DMS79 (cell line): ENCODE data around the gene UBASH3B.

Experiments used
- DNase-seq: peaks from one replicate; lab custom pipeline; 2025; lab: John Stamatoyannopoulos, UW

UBASH3B gene

DNA sequence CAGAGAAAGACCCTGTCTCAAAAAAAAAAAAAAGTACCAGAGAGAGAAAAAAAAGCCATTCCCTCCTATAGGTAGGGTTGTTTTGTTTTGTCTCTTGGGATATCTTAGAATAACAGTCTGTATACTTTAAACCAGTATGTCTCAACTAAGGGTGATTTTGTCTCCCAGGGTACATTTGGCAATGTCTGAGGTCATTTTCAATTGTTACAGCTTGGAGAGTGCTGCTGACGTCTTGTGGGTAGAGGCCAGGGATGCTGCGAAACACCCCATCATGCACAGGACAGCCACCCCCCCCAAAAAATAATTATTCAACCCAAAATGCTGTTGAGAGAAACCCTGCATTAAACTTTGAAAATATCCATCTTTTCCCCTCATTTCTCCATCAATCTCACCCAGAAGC, 126.7 kb downstream of the UBASH3B start:
- no peak for DNase-seq

- no peak for DNase-seq
Observed at GRCh38 chr11:122784325-122784955, 128.9 kb downstream of the UBASH3B start.

- no peak for DNase-seq
Observed at GRCh38 chr11:122785031-122785541, 129.6 kb downstream of the UBASH3B start.

GRCh38 chr11:122786896-122787295, 131.4 kb downstream of the UBASH3B start:
- no peak for DNase-seq

- DNase-seq: no peak
Observed at GRCh38 chr11:122788781-122789535, 133.4 kb downstream of the UBASH3B start.

DNA sequence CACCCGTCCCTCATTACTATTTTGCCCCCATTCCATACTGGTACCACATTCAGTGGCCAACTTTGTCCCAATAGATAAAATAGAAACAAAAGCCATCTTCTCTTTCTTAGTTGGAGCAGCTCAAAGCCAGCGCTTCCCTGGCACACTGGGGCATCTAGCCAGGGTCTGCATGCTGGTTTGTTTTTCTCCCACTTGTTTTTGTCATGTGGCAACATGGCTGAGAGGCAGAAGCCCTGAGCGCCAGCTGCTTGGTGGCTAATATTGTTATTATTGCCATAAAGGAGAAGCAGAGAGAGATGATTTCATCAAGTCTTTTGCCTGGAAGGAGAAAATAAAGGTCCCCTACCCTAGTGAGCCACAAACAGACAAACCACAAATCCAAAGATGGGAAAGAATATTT, 134.4 kb downstream of the UBASH3B start:
- DNase-seq: no peak

- no peak for DNase-seq
Observed at GRCh38 chr11:122791411-122791810, 135.9 kb downstream of the UBASH3B start.

DNA sequence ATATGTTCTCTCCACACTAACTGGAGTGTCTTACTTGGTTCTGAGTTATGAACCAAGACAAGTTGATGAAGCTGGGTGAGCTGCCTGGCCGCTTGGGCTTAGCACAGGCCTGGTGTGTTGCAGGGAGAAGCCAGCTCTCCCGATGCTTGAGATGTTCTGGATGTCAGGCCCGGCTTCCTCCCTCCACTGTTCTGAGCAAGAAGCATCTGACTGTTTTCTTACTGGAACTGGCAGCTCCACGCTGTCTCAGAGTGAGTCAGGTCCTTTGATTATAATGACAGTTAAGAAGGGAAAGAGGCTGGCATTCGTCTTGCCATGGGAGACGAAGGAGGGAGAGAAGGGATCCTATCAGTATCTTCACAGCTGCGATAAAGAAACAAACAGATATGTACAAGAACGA, 136.3 kb downstream of the UBASH3B start:
- DNase-seq: no peak

- no peak for DNase-seq
Observed at GRCh38 chr11:122793515-122793914, 138.0 kb downstream of the UBASH3B start.

GRCh38 chr11:122795307-122795706, 139.8 kb downstream of the UBASH3B start:
- no peak for DNase-seq

DNA sequence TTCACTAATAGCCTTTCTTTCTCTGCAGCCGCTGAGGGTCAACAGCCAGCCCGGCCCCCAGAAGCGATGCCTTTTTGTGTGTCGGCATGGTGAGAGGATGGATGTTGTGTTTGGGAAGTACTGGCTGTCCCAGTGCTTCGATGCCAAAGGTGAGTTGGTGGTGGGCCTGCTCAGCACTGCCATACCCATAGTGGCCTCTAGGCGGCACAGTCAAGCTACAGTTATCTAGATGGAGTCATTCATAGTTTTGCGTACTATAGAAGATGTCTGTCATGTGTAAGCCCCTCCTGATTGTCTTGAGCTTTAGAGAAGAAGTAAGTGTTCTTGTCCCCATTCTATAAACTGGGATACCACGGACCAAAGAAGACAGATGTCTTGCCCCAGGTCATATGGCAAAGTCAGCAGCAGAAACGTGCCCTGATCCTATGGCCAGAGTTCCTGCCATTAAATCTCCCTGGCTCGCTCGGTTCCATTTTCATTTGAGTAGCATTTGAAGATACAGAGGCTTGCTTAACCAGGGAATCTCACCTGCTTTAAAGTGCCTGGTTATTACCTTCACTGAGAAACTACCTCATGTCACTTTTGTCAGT, 140.7 kb downstream of the UBASH3B start:
- no peak for DNase-seq

- no peak for DNase-seq
Observed at GRCh38 chr11:122797651-122798050, 142.1 kb downstream of the UBASH3B start.

DNA sequence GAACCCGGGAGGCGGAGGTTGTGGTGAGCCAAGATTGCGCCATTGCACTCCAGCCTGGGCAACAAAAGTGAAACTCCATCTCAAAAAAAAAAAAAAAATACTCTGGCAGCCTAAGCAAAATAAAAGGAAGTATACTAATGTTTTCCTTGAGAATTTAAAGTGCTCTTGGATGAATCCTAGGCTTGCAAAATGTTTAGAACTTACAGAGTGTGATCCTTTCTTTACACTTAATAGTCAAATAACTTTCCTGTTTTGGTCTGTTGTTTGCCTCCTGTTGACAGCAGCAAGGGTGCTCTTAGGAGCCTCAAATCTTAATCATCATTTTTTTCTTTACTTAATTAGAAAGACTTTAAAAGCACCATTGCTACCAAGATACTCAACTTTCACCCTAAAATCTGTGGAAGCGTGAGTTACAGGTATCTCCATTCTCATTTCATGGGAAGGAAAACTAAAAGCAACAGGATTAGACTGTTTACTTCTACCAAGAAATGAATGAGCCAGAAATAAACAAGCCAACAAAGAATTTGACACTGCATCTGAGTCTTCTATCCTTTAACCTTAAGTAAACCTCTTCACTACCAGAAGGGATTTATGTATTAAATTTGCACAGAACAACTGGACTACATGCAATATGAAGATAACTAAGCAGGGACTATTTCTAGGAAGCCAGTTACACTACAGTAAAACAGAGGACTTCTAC, 144.0 kb downstream of the UBASH3B start:
- DNase-seq: no peak

DNA sequence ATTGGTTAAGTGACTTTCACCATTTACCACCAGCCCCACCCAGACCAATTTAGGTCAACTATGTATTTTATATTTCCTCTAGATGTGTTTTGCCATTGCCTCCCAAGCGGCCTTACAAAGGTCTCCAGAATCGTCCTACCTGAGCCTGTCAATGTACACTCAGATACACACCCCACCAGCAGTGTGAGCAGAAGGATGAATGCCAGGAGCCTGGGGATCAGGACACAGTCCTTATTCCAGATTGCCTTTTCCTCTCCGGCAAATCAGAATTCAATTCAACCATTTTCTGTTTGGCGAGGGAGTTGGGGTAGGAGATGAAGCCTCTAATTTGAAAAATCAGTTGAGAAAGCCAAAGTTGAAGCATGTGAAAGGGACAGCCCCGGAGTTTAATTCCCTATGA, 147.4 kb downstream of the UBASH3B start:
- DNase-seq: no peak

DNA sequence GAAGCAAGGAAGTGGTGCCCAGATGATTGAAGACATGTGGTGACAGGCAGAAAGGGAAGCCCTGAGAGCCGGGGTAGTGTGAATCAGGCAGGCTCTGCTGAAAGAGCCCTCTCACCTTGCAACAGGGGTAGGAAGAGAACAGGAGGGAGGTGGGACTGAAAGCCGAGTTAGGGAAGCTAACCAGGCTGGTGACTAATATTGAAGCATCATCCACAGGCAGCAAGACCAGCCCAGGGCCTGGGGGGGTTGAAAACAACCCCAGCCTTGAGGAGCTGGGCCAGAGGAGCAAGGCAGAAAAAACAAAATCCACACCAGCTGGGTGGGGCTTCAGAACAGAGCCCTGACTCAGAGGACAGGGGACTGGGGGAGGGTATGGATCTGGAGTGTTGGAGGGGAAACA, 147.8 kb downstream of the UBASH3B start:
- no peak for DNase-seq

DNA sequence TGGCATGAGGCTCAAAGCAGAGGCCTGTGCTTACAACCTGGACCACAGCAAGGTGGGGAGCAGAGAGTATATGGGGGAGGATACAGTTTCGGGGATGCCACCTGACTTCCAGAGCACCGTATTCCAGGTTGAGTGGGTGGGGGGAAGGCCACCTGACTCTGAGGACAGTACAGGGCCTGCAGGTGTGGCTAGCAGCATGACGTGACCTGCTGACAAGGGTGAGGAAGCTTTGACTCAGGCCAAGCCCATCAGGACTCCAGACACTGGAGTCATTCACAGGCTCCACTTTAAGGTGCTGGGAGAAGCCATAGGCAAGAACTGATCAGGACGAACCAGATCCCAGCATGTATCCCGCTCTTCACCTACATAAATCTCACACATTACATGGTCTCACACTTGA, 148.2 kb downstream of the UBASH3B start:
- DNase-seq: no peak

GRCh38 chr11:122804161-122804560, 148.6 kb downstream of the UBASH3B start:
- no peak for DNase-seq

GRCh38 chr11:122804796-122805195, 149.3 kb downstream of the UBASH3B start:
- no peak for DNase-seq

DNA sequence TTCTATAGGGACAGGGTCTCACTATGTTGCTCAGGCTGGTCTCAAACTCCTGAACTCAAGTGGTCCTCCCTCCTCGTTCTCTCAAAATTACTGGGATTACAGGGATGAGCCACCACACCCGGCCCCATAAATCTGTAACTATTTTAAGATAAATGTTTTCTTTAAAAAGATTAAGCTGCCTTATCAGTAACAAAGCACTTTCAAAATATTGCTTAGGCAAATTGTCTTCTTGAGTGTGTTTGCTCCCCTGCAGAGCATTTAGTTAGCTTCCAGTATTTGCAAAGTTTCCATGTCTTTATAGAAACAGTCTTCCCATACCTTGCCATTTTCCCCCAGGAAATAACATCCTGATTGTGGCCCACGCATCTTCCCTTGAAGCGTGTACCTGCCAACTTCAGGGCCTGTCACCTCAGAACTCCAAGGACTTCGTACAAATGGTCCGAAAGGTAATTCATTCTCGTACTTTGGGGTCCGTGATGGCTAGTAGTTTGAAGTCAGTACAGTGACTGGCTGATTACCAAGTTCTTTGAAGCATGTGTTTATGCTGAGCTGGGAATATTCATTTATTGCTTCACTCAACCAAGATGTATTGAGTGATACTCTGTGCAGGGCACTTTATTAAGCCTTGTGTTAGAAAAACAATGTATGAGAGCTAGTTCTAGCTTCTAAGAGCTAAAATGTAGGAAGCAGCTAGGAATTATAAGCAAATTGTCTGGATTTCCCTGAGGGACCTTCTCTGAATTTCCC, 152.4 kb downstream of the UBASH3B start:
- DNase-seq: no peak

- no peak for DNase-seq
Observed at GRCh38 chr11:122808478-122808869, 153.0 kb downstream of the UBASH3B start.

GRCh38 chr11:122809866-122810265, 154.3 kb downstream of the UBASH3B start:
- no peak for DNase-seq

- DNase-seq: no peak
Observed at GRCh38 chr11:122811721-122812120, 156.2 kb downstream of the UBASH3B start.
